NB4 (cell line): ENCODE data around the gene CREB5.

ENCODE experiments used
- DNase-seq: peaks from one replicate; pipeline ENCODE4 v3.0.0; 2010; ENCODE audit warnings: low read depth
- H3K4me3 ChIP-seq: one replicate; pipeline ENCODE4 v1.5.1; 2011; ENCODE audit warnings: mild to moderate bottlenecking, low read depth, low read length, moderate library complexity
- MYC ChIP-seq: IDR thresholded peaks from 2 replicates; pipeline ENCODE4 v1.6.1; 2011; ENCODE audit warnings: low read depth, low read length
- POLR2A ChIP-seq: IDR thresholded peaks from 2 replicates; pipeline ENCODE4 v1.6.1; 2011; ENCODE audit warnings: mild to moderate bottlenecking; ENCODE audit not compliant: insufficient read length; ENCODE audit errors: extremely low read depth
- TF ChIP-seq, protein P1 (sequence below): IDR thresholded peaks from 2 replicates; pipeline ENCODE4 v1.6.1; 2011; ENCODE audit warnings: low read depth, low read length
- TF ChIP-seq, protein P2 (sequence below): IDR thresholded peaks from one replicate; pipeline ENCODE4 v1.5.1; 2012; ENCODE audit warnings: low read depth, low read length

The CREB5 gene

DNA sequence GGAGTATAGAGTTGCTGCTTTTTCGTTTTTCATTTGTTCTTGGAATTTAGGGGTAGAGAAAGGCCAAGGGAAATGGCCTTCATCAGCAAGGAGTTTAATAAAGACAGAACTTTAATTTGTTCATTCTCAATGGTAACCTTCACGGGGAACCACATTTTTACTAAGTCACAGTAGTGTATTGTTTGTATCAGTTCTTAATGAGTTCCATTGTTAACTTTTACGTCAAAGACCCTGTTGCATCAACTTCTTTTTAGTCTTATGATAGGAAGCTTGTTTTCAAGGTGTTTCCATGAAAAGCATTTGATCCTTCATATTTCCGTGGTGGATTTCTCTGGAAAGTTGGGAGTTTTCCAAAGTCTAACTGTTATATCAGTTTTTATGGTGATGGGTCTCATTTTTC is 169.9 kb downstream of the CREB5 start:
- no peak for DNase-seq
- TF ChIP-seq POLR2A (no peak), MYC (no peak)
- TF ChIP-seq, protein P1, sequence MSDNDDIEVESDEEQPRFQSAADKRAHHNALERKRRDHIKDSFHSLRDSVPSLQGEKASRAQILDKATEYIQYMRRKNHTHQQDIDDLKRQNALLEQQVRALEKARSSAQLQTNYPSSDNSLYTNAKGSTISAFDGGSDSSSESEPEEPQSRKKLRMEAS, result no peak
- TF ChIP-seq, protein P2, sequence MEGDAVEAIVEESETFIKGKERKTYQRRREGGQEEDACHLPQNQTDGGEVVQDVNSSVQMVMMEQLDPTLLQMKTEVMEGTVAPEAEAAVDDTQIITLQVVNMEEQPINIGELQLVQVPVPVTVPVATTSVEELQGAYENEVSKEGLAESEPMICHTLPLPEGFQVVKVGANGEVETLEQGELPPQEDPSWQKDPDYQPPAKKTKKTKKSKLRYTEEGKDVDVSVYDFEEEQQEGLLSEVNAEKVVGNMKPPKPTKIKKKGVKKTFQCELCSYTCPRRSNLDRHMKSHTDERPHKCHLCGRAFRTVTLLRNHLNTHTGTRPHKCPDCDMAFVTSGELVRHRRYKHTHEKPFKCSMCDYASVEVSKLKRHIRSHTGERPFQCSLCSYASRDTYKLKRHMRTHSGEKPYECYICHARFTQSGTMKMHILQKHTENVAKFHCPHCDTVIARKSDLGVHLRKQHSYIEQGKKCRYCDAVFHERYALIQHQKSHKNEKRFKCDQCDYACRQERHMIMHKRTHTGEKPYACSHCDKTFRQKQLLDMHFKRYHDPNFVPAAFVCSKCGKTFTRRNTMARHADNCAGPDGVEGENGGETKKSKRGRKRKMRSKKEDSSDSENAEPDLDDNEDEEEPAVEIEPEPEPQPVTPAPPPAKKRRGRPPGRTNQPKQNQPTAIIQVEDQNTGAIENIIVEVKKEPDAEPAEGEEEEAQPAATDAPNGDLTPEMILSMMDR, result no peak

DNA sequence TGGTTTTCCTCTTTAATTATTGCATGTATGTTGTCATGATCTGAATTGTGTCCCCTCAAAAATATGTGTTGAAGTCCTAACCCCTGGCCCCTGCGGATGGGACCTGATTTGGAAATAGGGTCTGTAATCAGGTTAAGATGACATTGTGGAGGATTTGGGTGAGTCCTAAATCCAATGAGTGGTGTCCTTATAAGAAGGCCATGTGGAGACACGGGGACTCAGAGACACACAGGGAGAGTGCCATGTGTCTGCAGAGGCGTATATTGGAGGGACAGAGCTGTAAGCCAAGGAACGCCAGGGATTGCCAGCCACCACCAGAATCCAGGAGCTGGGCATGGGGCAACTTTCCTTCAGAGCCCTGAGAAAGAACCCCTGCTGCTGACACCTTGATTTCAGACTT is 171.9 kb downstream of the CREB5 start:
- no peak overlapping the region for H3K4me3 ChIP-seq
- TF ChIP-seq, protein P1, result no peak
- no peak for TF ChIP-seq POLR2A
- no peak for TF ChIP-seq MYC
- TF ChIP-seq, protein P2, result no peak
- no peak for DNase-seq

More for the DNA sequence above, 169.9 kb downstream of the CREB5 start:
- H3K4me3 ChIP-seq, result no peak overlapping the region

DNA sequence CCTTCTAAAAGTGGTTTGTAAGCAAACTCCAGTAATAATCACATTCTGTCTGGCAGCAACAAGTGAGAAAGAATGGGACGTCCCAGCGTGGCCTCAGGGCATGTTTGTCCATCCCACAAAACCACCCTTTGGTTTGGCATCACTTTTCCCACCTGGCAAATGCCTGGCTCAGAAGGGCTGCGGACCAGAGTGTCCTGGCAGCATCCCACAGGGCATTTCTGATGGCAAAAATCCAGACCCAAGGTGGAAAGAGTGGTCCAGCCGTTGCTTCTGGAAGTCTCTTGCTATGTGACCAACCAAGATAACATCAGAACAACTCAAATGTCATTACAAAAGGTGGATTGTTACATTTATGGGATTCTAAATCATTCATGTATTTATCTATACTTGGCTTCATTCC is 174.4 kb downstream of the CREB5 start:
- DNase-seq, result no peak
- TF ChIP-seq MYC (no peak), POLR2A (no peak)
- TF ChIP-seq, protein P2, result no peak
- TF ChIP-seq, protein P1, result no peak
- no peak overlapping the region for H3K4me3 ChIP-seq

DNA sequence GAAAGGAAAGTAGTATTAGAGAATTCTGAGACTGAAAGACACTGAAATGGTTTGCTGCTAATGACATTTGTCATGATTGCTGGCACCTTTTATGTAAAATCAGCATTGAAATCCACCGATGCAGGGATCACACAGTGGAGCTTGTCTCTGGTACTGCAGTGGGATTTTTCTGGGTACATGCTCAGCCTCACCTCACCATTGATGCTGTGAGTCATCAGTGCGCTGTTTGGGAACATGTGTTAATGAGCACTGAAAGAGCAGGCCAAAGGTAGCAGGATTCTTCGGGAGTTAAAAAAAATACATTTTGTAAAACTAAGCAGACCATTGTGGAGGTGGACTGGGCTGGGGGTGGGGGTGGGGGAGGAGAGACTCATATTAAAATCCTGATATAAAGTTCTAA is 174.9 kb downstream of the CREB5 start:
- H3K4me3 ChIP-seq, result no peak overlapping the region
- DNase-seq, result no peak
- TF ChIP-seq, protein P2, result no peak
- TF ChIP-seq POLR2A (no peak), MYC (no peak)
- TF ChIP-seq, protein P1, result no peak

DNA sequence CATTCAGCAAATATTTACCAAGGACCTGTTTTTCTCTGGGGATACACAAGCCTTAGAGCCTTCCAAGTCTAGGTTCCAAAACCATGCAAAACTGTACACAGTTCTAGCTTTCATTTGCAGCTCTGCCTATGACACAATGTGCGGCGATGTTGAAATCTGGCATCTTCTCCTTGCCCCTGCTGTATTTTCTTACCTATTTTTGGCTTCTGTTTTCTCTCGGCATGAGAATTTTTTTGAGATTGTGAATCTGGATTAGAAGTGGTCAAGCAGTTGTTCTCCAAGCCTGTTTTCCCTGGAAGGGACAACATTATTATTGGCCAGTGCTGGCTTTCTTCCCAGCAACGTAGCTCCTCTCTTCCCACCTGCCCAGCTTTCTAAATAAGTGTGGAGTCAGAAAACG is 176.3 kb downstream of the CREB5 start:
- no peak for DNase-seq
- TF ChIP-seq, protein P1, result no peak
- no peak for TF ChIP-seq POLR2A
- TF ChIP-seq MYC, result no peak
- H3K4me3 ChIP-seq, result no peak overlapping the region

DNA sequence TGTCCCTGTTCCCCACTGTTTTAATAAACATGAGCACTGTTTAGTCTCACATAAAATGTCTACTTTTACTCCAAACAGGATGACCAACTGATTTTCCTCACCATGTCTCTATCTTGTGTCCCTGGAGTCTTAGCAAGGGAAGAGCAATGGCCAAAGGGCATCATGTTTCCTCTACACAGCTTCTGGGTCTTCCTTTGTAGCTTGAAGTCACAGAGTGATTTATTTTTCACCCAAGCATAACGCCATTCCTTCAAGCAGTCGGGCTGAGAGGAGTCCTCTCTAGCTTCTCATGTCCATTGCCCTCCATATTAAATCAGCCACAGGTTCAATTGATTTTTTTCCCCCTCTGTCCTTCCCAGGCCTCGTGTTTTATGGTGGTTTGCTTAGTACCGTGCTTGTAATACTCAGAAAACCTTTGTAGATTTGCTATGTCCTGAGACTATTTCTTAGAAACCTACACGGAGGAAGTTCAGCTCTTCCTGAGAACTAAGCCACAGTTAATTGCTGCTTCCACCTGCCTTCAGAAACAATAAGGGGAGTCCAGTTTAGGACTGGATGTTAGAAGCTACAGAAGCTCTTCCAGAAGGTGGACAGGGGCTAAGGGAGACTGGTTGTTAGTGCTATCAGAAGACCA is 178.8 kb downstream of the CREB5 start:
- H3K4me3 ChIP-seq, result no peak overlapping the region
- TF ChIP-seq MYC (no peak), POLR2A (no peak)
- TF ChIP-seq, protein P2, result no peak
- TF ChIP-seq, protein P1, result no peak
- no peak for DNase-seq
